Measurements from ENCODE around the gene KRTAP10-3.

DNA sequence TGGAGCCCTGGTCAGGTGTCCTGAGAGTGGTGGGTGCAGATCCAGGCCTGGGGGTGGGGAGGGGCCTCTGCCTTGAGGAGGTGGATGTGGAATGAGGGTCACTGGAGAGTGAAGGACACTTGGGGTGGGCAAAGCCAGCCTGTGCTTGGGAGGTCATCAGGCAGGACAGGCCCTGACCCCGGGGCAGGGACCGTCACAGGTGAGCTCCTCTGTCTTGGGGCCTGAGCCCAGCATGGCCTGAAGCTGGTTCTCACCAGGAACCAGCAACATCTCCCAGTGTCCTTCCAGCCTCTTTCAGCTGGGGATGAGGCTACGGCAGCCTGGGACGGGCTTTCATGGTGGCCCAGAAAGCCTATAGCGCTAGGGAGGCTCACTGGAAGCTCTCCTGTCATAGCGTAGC is 6.5 kb downstream of the KRTAP10-3 start:
- TF ChIP-seq EZH2 (IDR thresholded peaks at IDR 0.05; ENCODE audit: borderline replicate concordance, low read depth, low read length, severe bottlenecking), result no peak
- no peak for TF ChIP-seq MYC (IDR thresholded peaks at IDR 0.05; ENCODE audit: low read depth, low read length)
